Parathyroid adenoma (tissue), 2 donors: ENCODE results near the gene PCNX2.
A peak's percentile ranks its signal among the peaks of the same experiment; 100 is the strongest.

Source experiments
- H2AFZ ChIP-seq: fragments of 300-600 bp; sonication (generic); one replicate; pipeline ENCODE4 v1.7.0; 2017; ENCODE audit warnings: antibody characterized with exemption, mild to moderate bottlenecking
- H3K27ac ChIP-seq: fragments of 300-600 bp; sonication (generic); one replicate; pipeline ENCODE4 v1.7.0; 2017
- H3K27me3 ChIP-seq: fragments of 300-600 bp; sonication (generic); one replicate; pipeline ENCODE4 v1.7.0; 2017; ENCODE audit warnings: low read length; ENCODE audit not compliant: control insufficient read depth, insufficient read depth
- H3K36me3 ChIP-seq: fragments of 300-600 bp; sonication (generic); one replicate; pipeline ENCODE4 v1.7.0; 2017; ENCODE audit warnings: low read length; ENCODE audit not compliant: control insufficient read depth, insufficient read depth
- H3K4me1 ChIP-seq: fragments of 300-600 bp; sonication (generic); one replicate; pipeline ENCODE4 v1.7.0; 2017; ENCODE audit warnings: control low read depth
- H3K4me2 ChIP-seq: fragments of 300-600 bp; sonication (generic); one replicate; pipeline ENCODE4 v1.7.0; 2017; ENCODE audit warnings: low read length
- H3K4me3 ChIP-seq: fragments of 300-600 bp; sonication (generic); one replicate; pipeline ENCODE4 v1.7.0; 2017; ENCODE audit warnings: low read depth, low read length
- H3K79me2 ChIP-seq: fragments of 300-600 bp; sonication (generic); one replicate; pipeline ENCODE4 v1.7.0; 2017; ENCODE audit warnings: control low read depth
- H3K9ac ChIP-seq: fragments of 300-600 bp; sonication (generic); one replicate; pipeline ENCODE4 v1.7.0; 2017; ENCODE audit warnings: mild to moderate bottlenecking
- H3K9me3 ChIP-seq: fragments of 300-600 bp; sonication (generic); one replicate; pipeline ENCODE4 v1.7.0; 2017; ENCODE audit warnings: low read length; ENCODE audit not compliant: control insufficient read depth
- CTCF ChIP-seq: fragments of 300-600 bp; sonication (generic); IDR thresholded peaks from one replicate; pipeline ENCODE4 v1.7.0; 2017; ENCODE audit warnings: antibody characterized with exemption, mild to moderate bottlenecking
- donor health status: primary hyperparathyroidism.

Gene PCNX2

GRCh38 chr1:232956081-232956480, 339.4 kb downstream of the PCNX2 start:
- no peak for TF ChIP-seq CTCF
- H3K4me3 ChIP-seq = no peak overlapping the region

GRCh38 chr1:232954594-232955365, 340.7 kb downstream of the PCNX2 start:
- no peak for TF ChIP-seq CTCF
- no peak overlapping the region for H3K27ac ChIP-seq
- no peak overlapping the region for H3K4me2 ChIP-seq
- no peak overlapping the region for H3K4me3 ChIP-seq
- H3K9ac ChIP-seq = no peak overlapping the region
- H3K79me2 ChIP-seq = peaks cover 3% of the 10 kb centered on the region
- no peak overlapping the region for H2AFZ ChIP-seq
- no peaks in the 10 kb centered on the region for H3K27me3 ChIP-seq
- no peaks in the 10 kb centered on the region for H3K36me3 ChIP-seq
- no peaks in the 10 kb centered on the region for H3K9me3 ChIP-seq
- H3K4me1 ChIP-seq = peaks cover 7% of the 10 kb centered on the region

More at GRCh38 chr1:232956081-232956480, 339.4 kb downstream of the PCNX2 start:
- H3K27ac ChIP-seq = no peak overlapping the region
- no peak overlapping the region for H3K9ac ChIP-seq
- peaks cover 6% of the 10 kb centered on the region for H3K4me1 ChIP-seq
- no peaks in the 10 kb centered on the region for H3K36me3 ChIP-seq
- no peaks in the 10 kb centered on the region for H3K27me3 ChIP-seq
- H3K4me2 ChIP-seq = no peak overlapping the region
- peaks cover 3% of the 10 kb centered on the region for H3K79me2 ChIP-seq
- H3K9me3 ChIP-seq = no peaks in the 10 kb centered on the region
- H2AFZ ChIP-seq = no peak overlapping the region

GRCh38 chr1:232952514-232953499, 342.7 kb downstream of the PCNX2 start:
- H3K4me2 ChIP-seq = no peak overlapping the region
- no peaks in the 10 kb centered on the region for H3K27me3 ChIP-seq
- H3K79me2 ChIP-seq = peaks cover 2% of the 10 kb centered on the region
- no peaks in the 10 kb centered on the region for H3K9me3 ChIP-seq
- H2AFZ ChIP-seq = no peak overlapping the region
- TF ChIP-seq CTCF = peak; percentile 40
- no peaks in the 10 kb centered on the region for H3K36me3 ChIP-seq
- H3K4me3 ChIP-seq = no peak overlapping the region
- peaks cover 9% of the 10 kb centered on the region for H3K4me1 ChIP-seq
- H3K27ac ChIP-seq = no peak overlapping the region
- no peak overlapping the region for H3K9ac ChIP-seq

- no peaks in the 10 kb centered on the region for H3K27me3 ChIP-seq
- H3K9ac ChIP-seq = no peak overlapping the region
- H2AFZ ChIP-seq = peak overlapping the region; percentile 94
- TF ChIP-seq CTCF = no peak
- H3K4me2 ChIP-seq = peak overlapping the region; percentile 69
- H3K36me3 ChIP-seq = no peaks in the 10 kb centered on the region
- H3K27ac ChIP-seq = no peak overlapping the region
- H3K79me2 ChIP-seq = no peaks in the 10 kb centered on the region
- peak overlapping the region; percentile 88 for H3K4me3 ChIP-seq
- H3K9me3 ChIP-seq = no peaks in the 10 kb centered on the region
- H3K4me1 ChIP-seq = peaks cover 9% of the 10 kb centered on the region
Measured at GRCh38 chr1:232951605-232952004, 343.9 kb downstream of the PCNX2 start.
